Activated naive CD8-positive, alpha-beta T cell treated with anti-CD3 and anti-CD28 coated beads, Interleukin-2, amount 10 ng/mL, durations not matched to agents 7 days and 5 days (primary cell): ENCODE measurements around the gene RNF214. TPM values are rescaled to one million over a fixed set of nuclear protein-coding genes. Genes with fewer than 3 reads are reported as not detected.

Experiments used
- ATAC-seq: fragments of 150-1000 bp; cut with Tn5 transposase; one replicate; pipeline ENCODE4 v1.10.0; 2021; ENCODE audit warnings: low read depth, moderate library complexity
- POLR2A ChIA-PET: fragments of 350-600 bp; sonication (Branson Sonifier 250); formaldehyde crosslinking; loops from one replicate; lab custom pipeline; 2021; ENCODE audit warnings: antibody characterized with exemption; lab: Charles Lee
- DNase-seq: peaks from one replicate; pipeline ENCODE4 v3.0.0; 2021
- H3K27ac Mint-ChIP-seq: one replicate; pipeline ENCODE4 v1.8.0; 2022; ENCODE audit warnings: mild to moderate bottlenecking, mixed read lengths
- H3K27me3 Mint-ChIP-seq: one replicate; pipeline ENCODE4 v1.8.0; 2022; ENCODE audit warnings: mild to moderate bottlenecking, moderate library complexity, mixed read lengths
- H3K36me3 Mint-ChIP-seq: one replicate; pipeline ENCODE4 v1.8.0; 2021; ENCODE audit warnings: mild to moderate bottlenecking, mixed read lengths
- H3K4me1 Mint-ChIP-seq: one replicate; pipeline ENCODE4 v1.8.0; 2021; ENCODE audit warnings: mixed read lengths
- H3K4me3 Mint-ChIP-seq: one replicate; pipeline ENCODE4 v1.8.0; 2022; ENCODE audit warnings: mild to moderate bottlenecking, moderate library complexity, mixed read lengths
- H3K9me3 Mint-ChIP-seq: one replicate; pipeline ENCODE4 v1.8.0; 2021; ENCODE audit warnings: mixed read lengths
- total RNA-seq, 2 experiments: library from RNA; stranded (reverse); gene quantifications; one replicate each; pipeline ENCODE4 v1.2.3, GENCODE V29; 2021

RNF214 gene
- total RNA-seq, 2 experiments from 2014 or later: 22.6 to 26.0 TPM

- Mint-ChIP-seq H3K4me1 (peaks cover 2% of the 10 kb centered on the region), H3K27ac (no peak overlapping the region), H3K9me3 (no peaks in the 10 kb centered on the region), H3K36me3 (peaks cover 6% of the 10 kb centered on the region), H3K27me3 (no peaks in the 10 kb centered on the region), H3K4me3 (no peak overlapping the region)
- POLR2A ChIA-PET: no interaction called here
- ATAC-seq (no peak), DNase-seq (no peak)
Measured at GRCh38 chr11:117334896-117335295, 102.4 kb downstream of the RNF214 start.

GRCh38 chr11:117335399-117335798 lies 102.9 kb downstream of the RNF214 start:
- H3K27ac Mint-ChIP-seq: no peak overlapping the region
- no peak for ATAC-seq
- DNase-seq: no peak
- H3K9me3 Mint-ChIP-seq: no peaks in the 10 kb centered on the region
- no peaks in the 10 kb centered on the region for H3K27me3 Mint-ChIP-seq
- peaks cover 7% of the 10 kb centered on the region for H3K36me3 Mint-ChIP-seq
- no peaks in the 10 kb centered on the region for H3K4me1 Mint-ChIP-seq
- no peak overlapping the region for H3K4me3 Mint-ChIP-seq
- POLR2A ChIA-PET: interaction anchor here (1.0 kb wide), 1 partner anchor 8 kb away, joined by 3 read pairs; no protein-coding TSS in a partner anchor

Other genes starting within 250 kb of the RNF214 start
- 10 to 100 TPM; 44.7 to 45.8 TPM for gene SIK3, start 134.2 kb upstream of the RNF214 start, total RNA-seq
- gene PAFAH1B2, start 88.4 kb upstream of the RNF214 start, total RNA-seq: 10 to 100 TPM; 58.5 to 60.4 TPM
- gene SIDT2, start 53.9 kb upstream of the RNF214 start, total RNA-seq: 10 to 100 TPM; 34.9 to 35.0 TPM
- 1 to 10 TPM; 6.2 to 6.4 TPM for gene TAGLN, start 33.3 kb upstream of the RNF214 start, total RNA-seq
- 100 to 1,000 TPM; 191 to 195 TPM for gene PCSK7, start 598 bp upstream of the RNF214 start, total RNA-seq
- gene BACE1-AS, start 58.7 kb downstream of the RNF214 start, total RNA-seq: 1 to 10 TPM; 8.0 to 8.5 TPM
- gene BACE1, start 83.6 kb downstream of the RNF214 start, total RNA-seq: 1 to 10 TPM; 1.1 to 2.6 TPM
- gene CEP164, start 95.2 kb downstream of the RNF214 start, total RNA-seq: 10 to 100 TPM; 37.5 to 37.7 TPM